Measurements from ENCODE around the gene XXYLT1. TPM values are rescaled to one million over a fixed set of nuclear protein-coding genes. Genes with fewer than 3 reads are reported as not detected.

The XXYLT1 gene
- total RNA-seq, 1 experiment from 2014 or later, result 53.9 TPM

GRCh38 chr3:195060217-195060481 lies 210.8 kb downstream of the XXYLT1 start:
- Histone ChIP-seq H3K36me3 (ENCODE audit: insufficient read depth, low read length, poor library complexity, severe bottlenecking) (no peaks in the 10 kb centered on the region), H3K27me3 (replicated peaks; ENCODE audit: insufficient read depth, low read depth, low read length, poor library complexity) (no peaks in the 10 kb centered on the region), H3K9me3 (ENCODE audit: low read depth, low read length, poor library complexity, severe bottlenecking) (no peaks in the 10 kb centered on the region), H3K4me1 (ENCODE audit: insufficient read depth, low read length, poor library complexity, severe bottlenecking) (no peaks in the 10 kb centered on the region), H3K27ac (ENCODE audit: low read depth, low read length, poor library complexity, severe bottlenecking) (no peak overlapping the region), H3K4me3 (ENCODE audit: low read depth, low read length, poor library complexity, severe bottlenecking) (no peak overlapping the region)
- intact Hi-C loops (cut with micrococcal nuclease; ENCODE audit: unreplicated experiment), result no loop called here
- no TSS peak for BruUV-seq (replicated peaks)
- TF ChIP-seq CTCF (conservative IDR thresholded peaks at IDR 0.05; ENCODE audit: low read depth, low read length) (no peak), EZH2 (IDR thresholded peaks at IDR 0.05; ENCODE audit: borderline replicate concordance, low read depth, low read length, poor library complexity, severe bottlenecking) (no peak)
- DNase-seq (ENCODE audit: low spot score), result no peak
- ChIA-PET CTCF (no interaction called here), POLR2A (ENCODE audit: low non-redundant PET) (no interaction called here)

GRCh38 chr3:195059471-195060216 lies 211.3 kb downstream of the XXYLT1 start:
- H3K9me3 ChIP-seq (ENCODE audit: low read depth, low read length, poor library complexity, severe bottlenecking), result no peaks in the 10 kb centered on the region
- H3K4me3 ChIP-seq (ENCODE audit: low read depth, low read length, poor library complexity, severe bottlenecking), result no peak overlapping the region
- H3K36me3 ChIP-seq (ENCODE audit: insufficient read depth, low read length, poor library complexity, severe bottlenecking), result no peaks in the 10 kb centered on the region
- ChIA-PET CTCF (no interaction called here), POLR2A (ENCODE audit: low non-redundant PET) (no interaction called here)
- DNase-seq (ENCODE audit: low spot score), result no peak
- intact Hi-C loops (cut with micrococcal nuclease; ENCODE audit: unreplicated experiment), result no loop called here
- TF ChIP-seq CTCF (conservative IDR thresholded peaks at IDR 0.05; ENCODE audit: low read depth, low read length), result no peak
- TF ChIP-seq EZH2 (IDR thresholded peaks at IDR 0.05; ENCODE audit: borderline replicate concordance, low read depth, low read length, poor library complexity, severe bottlenecking), result no peak
- H3K27me3 ChIP-seq (replicated peaks; ENCODE audit: insufficient read depth, low read depth, low read length, poor library complexity), result no peaks in the 10 kb centered on the region
- BruUV-seq (replicated peaks), result no TSS peak
- no peaks in the 10 kb centered on the region for H3K4me1 ChIP-seq (ENCODE audit: insufficient read depth, low read length, poor library complexity, severe bottlenecking)
- no peak overlapping the region for H3K27ac ChIP-seq (ENCODE audit: low read depth, low read length, poor library complexity, severe bottlenecking)

GRCh38 chr3:195059006-195059350 lies 212.0 kb downstream of the XXYLT1 start:
- no TSS peak for BruUV-seq (replicated peaks)
- Histone ChIP-seq H3K27me3 (replicated peaks; ENCODE audit: insufficient read depth, low read depth, low read length, poor library complexity) (no peaks in the 10 kb centered on the region), H3K4me1 (ENCODE audit: insufficient read depth, low read length, poor library complexity, severe bottlenecking) (no peaks in the 10 kb centered on the region), H3K27ac (ENCODE audit: low read depth, low read length, poor library complexity, severe bottlenecking) (no peak overlapping the region), H3K36me3 (ENCODE audit: insufficient read depth, low read length, poor library complexity, severe bottlenecking) (no peaks in the 10 kb centered on the region), H3K9me3 (ENCODE audit: low read depth, low read length, poor library complexity, severe bottlenecking) (no peaks in the 10 kb centered on the region), H3K4me3 (ENCODE audit: low read depth, low read length, poor library complexity, severe bottlenecking) (no peak overlapping the region)
- ChIA-PET CTCF (no interaction called here), POLR2A (ENCODE audit: low non-redundant PET) (no interaction called here)
- intact Hi-C loops (cut with micrococcal nuclease; ENCODE audit: unreplicated experiment), result no loop called here
- no peak for TF ChIP-seq CTCF (conservative IDR thresholded peaks at IDR 0.05; ENCODE audit: low read depth, low read length)
- no peak for TF ChIP-seq EZH2 (IDR thresholded peaks at IDR 0.05; ENCODE audit: borderline replicate concordance, low read depth, low read length, poor library complexity, severe bottlenecking)
- no peak for DNase-seq (ENCODE audit: low spot score)
